GM12865 (cell line): ENCODE results near the gene UBE3B.
A peak's percentile ranks its signal among the peaks of the same experiment; 100 is the strongest.
"Not testable (repeated sequence)": the region's sequence is repeated elsewhere in the genome, so short reads cannot be mapped to it uniquely, and the experiment has no call there.

ENCODE experiments used
- DNase-seq: peaks from one replicate; pipeline ENCODE4 v3.0.0; 2010; ENCODE audit warnings: low read depth
- H3K4me3 ChIP-seq: 2 replicates; pipeline ENCODE4 v1.5.1; 2011; ENCODE audit warnings: mild to moderate bottlenecking, low read depth, low read length, control low read depth
- CTCF ChIP-seq: IDR thresholded peaks from 2 replicates; pipeline ENCODE4 v1.5.1; 2011; ENCODE audit warnings: low read length, control low read depth, low read depth, inconsistent platforms; ENCODE audit not compliant: insufficient read depth; ENCODE audit errors: missing control alignments

Gene UBE3B

GRCh38 chr12:109473006-109473405 is 4.4 kb upstream of the UBE3B start:
- no peak for TF ChIP-seq CTCF
- no peak for DNase-seq

GRCh38 chr12:109473526-109474270 is 3.7 kb upstream of the UBE3B start:
- not testable (repeated sequence) for H3K4me3 ChIP-seq, DNase-seq

More at GRCh38 chr12:109473006-109473405, 4.4 kb upstream of the UBE3B start:
- H3K4me3 ChIP-seq: no peak overlapping the region

GRCh38 chr12:109475121-109475520 is 2.3 kb upstream of the UBE3B start:
- H3K4me3 ChIP-seq: no peak overlapping the region
- no peak for DNase-seq
- no peak for TF ChIP-seq CTCF

GRCh38 chr12:109475993-109476806 is 1.2 kb upstream of the UBE3B start:
- no peak for TF ChIP-seq CTCF
- H3K4me3 ChIP-seq: peak overlapping the region; percentile 95
- DNase-seq: no peak

GRCh38 chr12:109476807-109477184 is 638 bp upstream of the UBE3B start:
- DNase-seq: no peak
- peak overlapping the region; percentile 95 for H3K4me3 ChIP-seq
- no peak for TF ChIP-seq CTCF

- DNase-seq: no peak
- H3K4me3 ChIP-seq: peak overlapping the region; percentile 95
- no peak for TF ChIP-seq CTCF
These were observed 505 bp downstream of the UBE3B start for GRCh38 chr12:109477963-109478315.

- no peak for DNase-seq
- no peak for TF ChIP-seq CTCF
- H3K4me3 ChIP-seq: no peak overlapping the region
These were observed 2.3 kb downstream of the UBE3B start for GRCh38 chr12:109479761-109480160.
